Measurements from ENCODE around the gene GLIS2.

The GLIS2 gene

DNA sequence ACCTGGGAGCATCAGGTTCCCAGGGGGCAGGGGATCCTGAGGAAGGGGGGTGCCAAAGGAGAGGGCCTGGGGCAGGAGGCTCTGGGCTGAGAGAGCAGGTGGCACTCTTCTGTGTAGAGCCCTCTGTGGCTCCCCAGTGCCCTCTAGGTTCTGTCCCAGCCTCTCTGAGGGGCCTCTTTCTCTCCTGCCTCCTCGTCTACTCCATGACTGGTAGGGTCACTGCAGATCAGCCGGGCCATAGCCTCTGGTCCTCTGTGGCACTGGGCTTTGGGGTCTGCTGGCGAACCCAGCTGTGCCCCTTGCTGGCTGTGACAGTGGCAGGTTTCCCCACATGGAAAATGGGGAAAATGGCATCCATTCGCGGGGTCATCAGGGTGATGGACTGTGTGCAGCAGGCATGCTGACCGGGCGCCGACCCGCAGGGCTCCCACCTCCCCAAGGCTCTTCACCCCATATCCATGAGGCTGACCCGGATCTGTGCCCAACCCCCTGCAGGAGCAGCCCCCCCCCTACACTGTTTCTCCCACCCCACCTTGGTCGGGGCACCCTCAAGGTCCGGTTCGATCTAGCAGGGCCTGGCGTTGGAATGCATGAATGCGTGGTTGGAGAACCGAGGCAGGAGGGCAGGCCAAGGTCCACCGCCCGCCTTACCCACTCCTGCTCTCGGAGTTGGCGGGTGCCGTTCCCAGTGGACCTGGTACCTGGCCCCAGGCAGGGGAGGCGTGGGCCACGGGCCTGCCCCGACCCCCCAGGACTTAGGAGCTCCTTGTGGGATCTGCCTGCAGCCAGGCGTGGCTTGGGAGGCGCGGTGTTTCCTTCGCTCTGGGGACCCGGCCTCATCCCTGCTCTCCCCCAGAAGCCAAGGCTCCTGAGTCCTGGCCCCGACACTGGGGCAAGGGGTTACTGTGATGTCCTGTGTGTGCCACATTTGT, 6.5 kb downstream of the GLIS2 start (continued):
- TF ChIP-seq MZF1 (tag by site-specific recombination; IDR thresholded peaks at IDR 0.05; ENCODE audit: borderline replicate concordance) = no peak

DNA sequence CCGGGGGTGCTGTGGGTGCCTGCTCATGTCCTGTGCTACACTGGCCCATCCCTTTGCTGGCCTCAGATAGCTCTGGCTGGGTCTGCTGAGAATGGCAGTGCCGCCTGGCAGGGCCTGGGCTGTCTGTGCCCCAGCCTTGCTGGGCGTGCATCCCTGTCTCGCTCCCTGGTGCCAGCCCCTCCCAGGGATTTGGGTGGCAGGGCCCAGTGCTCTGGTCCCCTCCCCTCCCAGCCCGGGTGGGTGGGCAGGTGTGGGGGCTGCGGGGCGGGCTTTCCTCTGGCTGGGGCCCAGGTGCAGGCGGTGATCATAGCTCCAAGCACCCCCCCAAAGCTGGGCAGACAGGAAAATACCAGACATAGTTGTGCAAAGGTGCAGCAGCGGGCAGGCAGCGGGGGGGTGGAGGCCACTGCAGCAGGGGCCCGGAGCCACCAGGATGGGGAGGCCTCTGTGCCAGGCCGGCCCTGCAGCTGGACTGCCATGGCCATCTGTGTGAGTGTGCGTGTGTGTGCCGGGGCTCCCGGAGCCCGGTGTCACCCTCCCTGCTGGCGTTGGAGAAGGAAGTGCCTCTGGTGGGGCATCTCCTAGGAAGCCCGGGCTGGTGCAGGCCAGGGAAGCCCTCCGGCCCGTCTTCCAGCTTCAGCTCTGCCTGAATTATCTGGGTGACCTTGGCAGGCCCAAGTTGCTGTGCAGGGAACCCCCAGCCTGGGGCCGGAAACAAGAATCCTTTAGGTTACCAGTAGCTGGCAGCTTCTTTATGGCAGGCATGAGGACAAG, 7.4 kb downstream of the GLIS2 start:
- no peaks in the 10 kb centered on the region for H3K9me3 ChIP-seq (ENCODE audit: control insufficient read depth, insufficient read depth, low read depth, low read length)
- TF ChIP-seq ZNF391 (tag by site-specific recombination; IDR thresholded peaks at IDR 0.05; ENCODE audit: borderline replicate concordance, low read depth) (no peak), ZNF16 (tag by site-specific recombination; IDR thresholded peaks at IDR 0.05; ENCODE audit: low read depth) (no peak), HIC1 (tag by site-specific recombination; IDR thresholded peaks at IDR 0.05) (peak; percentile 35)
- CTCF ChIA-PET = interaction anchor here (1.0 kb wide), 1 partner anchor 34 kb away, joined by 3 read pairs; no protein-coding TSS in a partner anchor
- POLR2A ChIA-PET = interaction anchor here (1.1 kb wide), 1 partner anchor 52 kb away, joined by 3 read pairs; no protein-coding TSS in a partner anchor
- H3K27ac ChIP-seq (ENCODE audit: extremely low read depth, low read depth, low read length) = 0 out of 2 replicates have a peak overlapping the region, but pooled peaks have one; percentile 16
- no peaks in the 10 kb centered on the region for H3K36me3 ChIP-seq (ENCODE audit: control insufficient read depth in 2 of 2, insufficient read depth in 1 of 2, low read length in 2 of 2)
- no peaks in the 10 kb centered on the region for H3K4me1 ChIP-seq (ENCODE audit: control insufficient read depth, insufficient read depth, low read length)
- H3K4me3 ChIP-seq (ENCODE audit: low read depth, low read length) = no peak overlapping the region

DNA sequence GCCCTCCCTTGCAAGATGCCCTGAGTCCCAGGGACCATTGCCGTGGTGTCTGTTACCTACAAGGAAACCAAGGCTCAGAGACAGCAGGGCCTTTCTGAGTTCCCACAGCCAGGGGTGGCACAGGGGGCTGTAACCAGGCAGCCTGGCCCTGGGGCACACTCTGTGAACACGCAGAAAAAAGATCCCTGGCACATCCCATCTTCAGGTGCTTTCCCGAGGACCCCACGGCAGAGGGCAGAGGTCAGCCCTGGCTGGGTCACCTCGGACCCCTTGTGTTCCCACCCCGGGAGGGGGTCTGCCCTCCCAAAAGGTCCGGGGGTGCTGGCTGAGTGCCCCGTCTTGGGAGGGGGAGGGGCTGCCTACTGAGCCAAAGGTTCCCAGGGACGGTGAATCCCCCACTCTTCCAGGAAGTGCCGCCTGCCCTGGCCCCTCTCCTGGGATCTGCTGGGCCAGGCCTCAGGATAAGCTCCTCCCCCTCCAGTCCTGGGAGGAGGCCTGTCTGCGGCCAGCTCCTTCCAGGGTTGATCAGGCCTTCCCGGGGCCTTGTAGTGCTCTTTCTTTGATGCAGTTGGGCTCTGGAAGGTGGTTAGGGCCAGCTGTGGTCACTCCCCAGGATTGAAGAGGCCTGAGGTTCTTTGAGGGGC, 8.1 kb downstream of the GLIS2 start:
- H3K4me1 ChIP-seq (ENCODE audit: control insufficient read depth, insufficient read depth, low read length) = no peaks in the 10 kb centered on the region
- no peaks in the 10 kb centered on the region for H3K9me3 ChIP-seq (ENCODE audit: control insufficient read depth, insufficient read depth, low read depth, low read length)
- H3K4me3 ChIP-seq (ENCODE audit: low read depth, low read length) = no peak overlapping the region
- ChIA-PET POLR2A (interaction anchor here (1.1 kb wide), 1 partner anchor 53 kb away, joined by 3 read pairs; no protein-coding TSS in a partner anchor), CTCF (no interaction called here)
- 0 out of 2 replicates have a peak overlapping the region, but pooled peaks have one; percentile 16 for H3K27ac ChIP-seq (ENCODE audit: extremely low read depth, low read depth, low read length)
- H3K36me3 ChIP-seq (ENCODE audit: control insufficient read depth in 2 of 2, insufficient read depth in 1 of 2, low read length in 2 of 2) = no peaks in the 10 kb centered on the region
- TF ChIP-seq, protein P1, sequence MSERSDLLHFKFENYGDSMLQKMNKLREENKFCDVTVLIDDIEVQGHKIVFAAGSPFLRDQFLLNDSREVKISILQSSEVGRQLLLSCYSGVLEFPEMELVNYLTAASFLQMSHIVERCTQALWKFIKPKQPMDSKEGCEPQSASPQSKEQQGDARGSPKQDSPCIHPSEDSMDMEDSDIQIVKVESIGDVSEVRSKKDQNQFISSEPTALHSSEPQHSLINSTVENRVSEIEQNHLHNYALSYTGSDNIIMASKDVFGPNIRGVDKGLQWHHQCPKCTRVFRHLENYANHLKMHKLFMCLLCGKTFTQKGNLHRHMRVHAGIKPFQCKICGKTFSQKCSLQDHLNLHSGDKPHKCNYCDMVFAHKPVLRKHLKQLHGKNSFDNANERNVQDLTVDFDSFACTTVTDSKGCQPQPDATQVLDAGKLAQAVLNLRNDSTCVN (tag by site-specific recombination; optimal IDR thresholded peaks at IDR 0.05) = peak; percentile 11
- no peak for TF ChIP-seq ZBTB20 (tag by site-specific recombination; IDR thresholded peaks at IDR 0.05)
- TF ChIP-seq HOXC10 (CRISPR knock-in tag; IDR thresholded peaks at IDR 0.05) = no peak
- peak; percentile 37; the same call in 1 of the 2 replicates for TF ChIP-seq BCL11A (tag by site-specific recombination; IDR thresholded peaks at IDR 0.05; ENCODE audit: low read depth)
- TF ChIP-seq, protein P2, sequence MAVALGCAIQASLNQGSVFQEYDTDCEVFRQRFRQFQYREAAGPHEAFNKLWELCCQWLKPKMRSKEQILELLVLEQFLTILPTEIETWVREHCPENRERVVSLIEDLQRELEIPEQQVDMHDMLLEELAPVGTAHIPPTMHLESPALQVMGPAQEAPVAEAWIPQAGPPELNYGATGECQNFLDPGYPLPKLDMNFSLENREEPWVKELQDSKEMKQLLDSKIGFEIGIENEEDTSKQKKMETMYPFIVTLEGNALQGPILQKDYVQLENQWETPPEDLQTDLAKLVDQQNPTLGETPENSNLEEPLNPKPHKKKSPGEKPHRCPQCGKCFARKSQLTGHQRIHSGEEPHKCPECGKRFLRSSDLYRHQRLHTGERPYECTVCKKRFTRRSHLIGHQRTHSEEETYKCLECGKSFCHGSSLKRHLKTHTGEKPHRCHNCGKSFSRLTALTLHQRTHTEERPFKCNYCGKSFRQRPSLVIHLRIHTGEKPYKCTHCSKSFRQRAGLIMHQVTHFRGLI (tag by site-specific recombination; IDR thresholded peaks at IDR 0.05) = 0 out of 2 replicates have a peak, but pooled peaks have one; percentile 25
- no peak for TF ChIP-seq ZNF133 (tag by site-specific recombination; IDR thresholded peaks at IDR 0.05)
- TF ChIP-seq ZBTB7A (tag by site-specific recombination; IDR thresholded peaks at IDR 0.05; ENCODE audit: low read depth) = 0 out of 2 replicates have a peak, but pooled peaks have one; percentile 23
- no peak for TF ChIP-seq ZNF157 (tag by site-specific recombination; IDR thresholded peaks at IDR 0.05)
- no peak for TF ChIP-seq ZNF146 (tag by site-specific recombination; IDR thresholded peaks at IDR 0.05)
- no peak for TF ChIP-seq ZNF610 (tag by site-specific recombination; IDR thresholded peaks at IDR 0.05; ENCODE audit: borderline replicate concordance)
- TF ChIP-seq ZNF354C (tag by site-specific recombination; IDR thresholded peaks at IDR 0.05; ENCODE audit: borderline replicate concordance, low read depth) = no peak
- no peak for TF ChIP-seq ZNF169 (tag by site-specific recombination; IDR thresholded peaks at IDR 0.05)
- TF ChIP-seq, protein P3, sequence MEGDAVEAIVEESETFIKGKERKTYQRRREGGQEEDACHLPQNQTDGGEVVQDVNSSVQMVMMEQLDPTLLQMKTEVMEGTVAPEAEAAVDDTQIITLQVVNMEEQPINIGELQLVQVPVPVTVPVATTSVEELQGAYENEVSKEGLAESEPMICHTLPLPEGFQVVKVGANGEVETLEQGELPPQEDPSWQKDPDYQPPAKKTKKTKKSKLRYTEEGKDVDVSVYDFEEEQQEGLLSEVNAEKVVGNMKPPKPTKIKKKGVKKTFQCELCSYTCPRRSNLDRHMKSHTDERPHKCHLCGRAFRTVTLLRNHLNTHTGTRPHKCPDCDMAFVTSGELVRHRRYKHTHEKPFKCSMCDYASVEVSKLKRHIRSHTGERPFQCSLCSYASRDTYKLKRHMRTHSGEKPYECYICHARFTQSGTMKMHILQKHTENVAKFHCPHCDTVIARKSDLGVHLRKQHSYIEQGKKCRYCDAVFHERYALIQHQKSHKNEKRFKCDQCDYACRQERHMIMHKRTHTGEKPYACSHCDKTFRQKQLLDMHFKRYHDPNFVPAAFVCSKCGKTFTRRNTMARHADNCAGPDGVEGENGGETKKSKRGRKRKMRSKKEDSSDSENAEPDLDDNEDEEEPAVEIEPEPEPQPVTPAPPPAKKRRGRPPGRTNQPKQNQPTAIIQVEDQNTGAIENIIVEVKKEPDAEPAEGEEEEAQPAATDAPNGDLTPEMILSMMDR (tag by site-specific recombination; IDR thresholded peaks at IDR 0.05) = no peak
- TF ChIP-seq SP2 (tag by site-specific recombination; IDR thresholded peaks at IDR 0.05) = peak; percentile 31; the same call in 1 of the 2 replicates
- peak; percentile 58; the same call in 1 of the 2 replicates for TF ChIP-seq ZBTB48 (tag by site-specific recombination; IDR thresholded peaks at IDR 0.05)
